GM18517 (cell line): ENCODE results near the gene COL19A1.

Source experiments
- ATAC-seq: cut with Tn5 transposase; IDR thresholded peaks from one replicate; pipeline ENCODE4 v1.9.1; 2021; ENCODE audit warnings: mild to moderate bottlenecking, moderate library complexity; ENCODE audit not compliant: unreplicated experiment

Gene COL19A1

GRCh38 chr6:70164556-70164955, 298.2 kb downstream of the COL19A1 start:
- no peak for ATAC-seq

GRCh38 chr6:70166088-70166958, 300.0 kb downstream of the COL19A1 start:
- peak; percentile 65 for ATAC-seq

GRCh38 chr6:70168681-70169377, 302.5 kb downstream of the COL19A1 start:
- ATAC-seq, result no peak

GRCh38 chr6:70171236-70171635, 304.9 kb downstream of the COL19A1 start:
- ATAC-seq, result no peak

GRCh38 chr6:70172252-70172651, 305.9 kb downstream of the COL19A1 start:
- ATAC-seq, result no peak

- no peak for ATAC-seq
Observed at GRCh38 chr6:70175770-70176169, 309.4 kb downstream of the COL19A1 start.

GRCh38 chr6:70176842-70177550, 310.6 kb downstream of the COL19A1 start:
- ATAC-seq, result no peak

- no peak for ATAC-seq
Observed at GRCh38 chr6:70180183-70180900, 314.0 kb downstream of the COL19A1 start.

- no peak for ATAC-seq
Observed at GRCh38 chr6:70180901-70181599, 314.7 kb downstream of the COL19A1 start.

GRCh38 chr6:70183538-70183937, 317.2 kb downstream of the COL19A1 start:
- ATAC-seq, result no peak

GRCh38 chr6:70184723-70185122, 318.4 kb downstream of the COL19A1 start:
- no peak for ATAC-seq

- ATAC-seq, result no peak
Observed at GRCh38 chr6:70186461-70186860, 320.1 kb downstream of the COL19A1 start.

GRCh38 chr6:70188202-70188601, 321.8 kb downstream of the COL19A1 start:
- no peak for ATAC-seq

- no peak for ATAC-seq
Observed at GRCh38 chr6:70194421-70194820, 328.1 kb downstream of the COL19A1 start.

GRCh38 chr6:70196531-70196930, 330.2 kb downstream of the COL19A1 start:
- no peak for ATAC-seq

- ATAC-seq, result no peak
Observed at GRCh38 chr6:70198785-70199184, 332.4 kb downstream of the COL19A1 start.

- ATAC-seq, result no peak
Observed at GRCh38 chr6:70208235-70208790, 342.0 kb downstream of the COL19A1 start.

- no peak for ATAC-seq
Observed at GRCh38 chr6:70210462-70210861, 344.1 kb downstream of the COL19A1 start.

- ATAC-seq, result no peak
Observed at GRCh38 chr6:70215460-70216108, 349.2 kb downstream of the COL19A1 start.
